Measurements from ENCODE around the gene OR5AR1.

Gene OR5AR1

DNA sequence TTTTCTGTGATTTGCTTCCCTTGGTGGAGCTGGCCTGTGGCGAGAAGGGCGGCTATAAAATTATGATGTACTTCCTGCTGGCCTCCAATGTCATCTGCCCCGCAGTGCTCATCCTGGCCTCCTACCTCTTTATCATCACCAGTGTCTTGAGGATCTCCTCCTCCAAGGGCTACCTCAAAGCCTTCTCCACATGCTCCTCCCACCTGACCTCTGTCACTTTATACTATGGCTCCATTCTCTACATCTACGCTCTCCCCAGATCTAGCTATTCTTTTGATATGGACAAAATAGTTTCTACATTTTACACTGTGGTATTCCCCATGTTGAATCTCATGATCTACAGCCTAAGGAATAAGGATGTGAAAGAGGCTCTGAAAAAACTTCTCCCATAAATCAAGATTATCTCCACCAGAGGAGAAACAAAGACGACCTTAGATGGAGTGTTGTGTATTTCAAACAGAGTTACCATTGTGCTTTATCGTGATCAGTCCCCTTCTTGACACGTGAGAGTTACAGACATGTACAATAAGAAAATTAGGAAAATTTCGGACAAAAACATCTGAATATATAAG, 37.5 kb downstream of the OR5AR1 start:
- H3K9me2 ChIP-seq (replicated peaks; ENCODE audit: control insufficient read depth, low read length), result no peaks in the 10 kb centered on the region
- no peaks in the 10 kb centered on the region for H4K20me1 ChIP-seq (ENCODE audit: control insufficient read depth, insufficient read depth, low read depth, low read length)
- no peak overlapping the region for H3K4me3 ChIP-seq (ENCODE audit: low read length)
- no peaks in the 10 kb centered on the region for H3K4me1 ChIP-seq (ENCODE audit: control insufficient read depth, low read length)
- no peaks in the 10 kb centered on the region for H3K27me3 ChIP-seq (ENCODE audit: control insufficient read depth, low read length)
- H3K9me3 ChIP-seq (ENCODE audit: control insufficient read depth, insufficient read depth, low read length), result no peaks in the 10 kb centered on the region
- H3K4me2 ChIP-seq (ENCODE audit: low read length), result no peak overlapping the region
- H3K36me3 ChIP-seq (ENCODE audit: control insufficient read depth, low read length), result no peaks in the 10 kb centered on the region
- no peaks in the 10 kb centered on the region for H3K79me2 ChIP-seq (ENCODE audit: control insufficient read depth, low read length)
- TF ChIP-seq, protein P1, sequence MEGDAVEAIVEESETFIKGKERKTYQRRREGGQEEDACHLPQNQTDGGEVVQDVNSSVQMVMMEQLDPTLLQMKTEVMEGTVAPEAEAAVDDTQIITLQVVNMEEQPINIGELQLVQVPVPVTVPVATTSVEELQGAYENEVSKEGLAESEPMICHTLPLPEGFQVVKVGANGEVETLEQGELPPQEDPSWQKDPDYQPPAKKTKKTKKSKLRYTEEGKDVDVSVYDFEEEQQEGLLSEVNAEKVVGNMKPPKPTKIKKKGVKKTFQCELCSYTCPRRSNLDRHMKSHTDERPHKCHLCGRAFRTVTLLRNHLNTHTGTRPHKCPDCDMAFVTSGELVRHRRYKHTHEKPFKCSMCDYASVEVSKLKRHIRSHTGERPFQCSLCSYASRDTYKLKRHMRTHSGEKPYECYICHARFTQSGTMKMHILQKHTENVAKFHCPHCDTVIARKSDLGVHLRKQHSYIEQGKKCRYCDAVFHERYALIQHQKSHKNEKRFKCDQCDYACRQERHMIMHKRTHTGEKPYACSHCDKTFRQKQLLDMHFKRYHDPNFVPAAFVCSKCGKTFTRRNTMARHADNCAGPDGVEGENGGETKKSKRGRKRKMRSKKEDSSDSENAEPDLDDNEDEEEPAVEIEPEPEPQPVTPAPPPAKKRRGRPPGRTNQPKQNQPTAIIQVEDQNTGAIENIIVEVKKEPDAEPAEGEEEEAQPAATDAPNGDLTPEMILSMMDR (IDR thresholded peaks at IDR 0.05; ENCODE audit: low read depth, low read length, poor library complexity, severe bottlenecking), result no peak
- TF ChIP-seq EZH2phosphoT487 (IDR thresholded peaks at IDR 0.05; ENCODE audit: borderline replicate concordance, low read length), result no peak
- H3F3A ChIP-seq (ENCODE audit: control insufficient read depth, insufficient read depth), result no peaks in the 10 kb centered on the region
- H3K27ac ChIP-seq (ENCODE audit: low read depth, low read length), result no peak overlapping the region

DNA sequence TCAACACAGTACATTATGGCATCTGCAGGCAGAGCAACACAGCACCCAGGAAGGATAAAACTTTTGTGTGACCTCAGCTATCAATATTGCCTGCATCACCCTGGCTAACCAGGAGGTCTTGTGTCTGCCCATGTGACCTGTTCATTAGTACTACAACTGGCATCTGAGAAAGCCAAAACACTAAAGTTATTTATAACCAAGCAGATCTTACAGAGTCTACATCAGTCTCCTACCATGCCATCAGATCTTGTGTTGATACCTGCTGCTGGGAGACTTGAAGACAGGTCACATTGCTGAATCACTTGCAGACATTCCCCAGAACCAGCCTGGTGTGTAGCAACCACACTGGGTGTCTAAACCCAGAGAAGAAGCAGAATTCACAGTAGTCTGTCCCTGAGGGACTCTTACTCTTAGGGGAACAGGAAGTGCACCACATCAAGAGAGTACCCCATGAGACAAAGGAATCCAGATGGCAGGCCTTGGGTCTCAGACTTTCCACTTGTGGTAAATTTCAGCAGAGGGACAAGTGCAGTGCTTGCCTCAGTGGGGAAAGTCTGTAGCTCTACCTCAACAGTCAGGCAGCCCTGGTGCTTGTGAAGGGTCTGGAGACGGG, 42.4 kb downstream of the OR5AR1 start:
- H3K27ac ChIP-seq (ENCODE audit: low read depth, low read length), result no peak overlapping the region
- H3K79me2 ChIP-seq (ENCODE audit: control insufficient read depth, low read length), result no peaks in the 10 kb centered on the region
- no peaks in the 10 kb centered on the region for H3K9me3 ChIP-seq (ENCODE audit: control insufficient read depth, insufficient read depth, low read length)
- no peaks in the 10 kb centered on the region for H3K4me1 ChIP-seq (ENCODE audit: control insufficient read depth, low read length)
- TF ChIP-seq EZH2phosphoT487 (IDR thresholded peaks at IDR 0.05; ENCODE audit: borderline replicate concordance, low read length), result no peak
- TF ChIP-seq, protein P1 (IDR thresholded peaks at IDR 0.05; ENCODE audit: low read depth, low read length, poor library complexity, severe bottlenecking), result no peak
- H3F3A ChIP-seq (ENCODE audit: control insufficient read depth, insufficient read depth), result no peaks in the 10 kb centered on the region
- no peaks in the 10 kb centered on the region for H3K27me3 ChIP-seq (ENCODE audit: control insufficient read depth, low read length)
- H3K9me2 ChIP-seq (replicated peaks; ENCODE audit: control insufficient read depth, low read length), result no peaks in the 10 kb centered on the region
- H3K4me2 ChIP-seq (ENCODE audit: low read length), result no peak overlapping the region
- no peaks in the 10 kb centered on the region for H4K20me1 ChIP-seq (ENCODE audit: control insufficient read depth, insufficient read depth, low read depth, low read length)
- H3K4me3 ChIP-seq (ENCODE audit: low read length), result no peak overlapping the region
- no peaks in the 10 kb centered on the region for H3K36me3 ChIP-seq (ENCODE audit: control insufficient read depth, low read length)

DNA sequence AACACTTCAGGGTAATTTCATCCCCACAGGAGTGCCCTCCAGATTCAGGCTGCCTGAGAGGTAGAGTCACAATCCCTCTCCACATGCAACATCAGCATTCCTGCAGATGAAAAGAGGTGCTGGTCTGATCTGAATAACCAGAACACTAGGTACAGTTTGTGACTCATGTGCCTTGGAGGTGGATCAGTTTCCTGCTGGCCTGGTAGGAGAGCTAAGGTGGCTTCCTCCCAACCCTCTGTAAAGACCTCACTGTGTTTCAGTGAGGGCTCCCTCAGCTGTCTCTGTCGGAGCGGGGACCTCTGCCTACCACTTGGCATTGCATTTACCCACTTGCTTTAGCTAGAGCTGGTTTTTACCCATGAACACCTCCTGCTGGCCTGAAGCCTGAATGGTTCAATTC, 43.0 kb downstream of the OR5AR1 start:
- Histone ChIP-seq H3K27ac (ENCODE audit: low read depth, low read length) (no peak overlapping the region), H3K79me2 (ENCODE audit: control insufficient read depth, low read length) (no peaks in the 10 kb centered on the region)
- no peak for TF ChIP-seq EZH2phosphoT487 (IDR thresholded peaks at IDR 0.05; ENCODE audit: borderline replicate concordance, low read length)
- TF ChIP-seq, protein P1 (IDR thresholded peaks at IDR 0.05; ENCODE audit: low read depth, low read length, poor library complexity, severe bottlenecking), result no peak

More for the DNA sequence above, 43.0 kb downstream of the OR5AR1 start:
- no peaks in the 10 kb centered on the region for H4K20me1 ChIP-seq (ENCODE audit: control insufficient read depth, insufficient read depth, low read depth, low read length)
- no peak overlapping the region for H3K4me3 ChIP-seq (ENCODE audit: low read length)
- no peaks in the 10 kb centered on the region for H3K27me3 ChIP-seq (ENCODE audit: control insufficient read depth, low read length)
- no peaks in the 10 kb centered on the region for H3K4me1 ChIP-seq (ENCODE audit: control insufficient read depth, low read length)
- no peaks in the 10 kb centered on the region for H3K9me2 ChIP-seq (replicated peaks; ENCODE audit: control insufficient read depth, low read length)
- no peaks in the 10 kb centered on the region for H3F3A ChIP-seq (ENCODE audit: control insufficient read depth, insufficient read depth)
- no peaks in the 10 kb centered on the region for H3K36me3 ChIP-seq (ENCODE audit: control insufficient read depth, low read length)
- no peaks in the 10 kb centered on the region for H3K9me3 ChIP-seq (ENCODE audit: control insufficient read depth, insufficient read depth, low read length)
- H3K4me2 ChIP-seq (ENCODE audit: low read length), result no peak overlapping the region
